ENCODE data around the gene TGFBR2.
A peak's percentile ranks its signal among the peaks of the same experiment; 100 is the strongest.

Gene TGFBR2

GRCh38 chr3:30606301-30607031, at the start of gene TGFBR2:
Gene TGFBR2, plus strand, starts transcription at chr3:30606601. Its CDS starts 283 bp downstream, at chr3:30606884.
- POLR2A ChIA-PET (ENCODE audit: low non-redundant PET) = no interaction called here
- peak within 1 kb of the TSS; percentile 99 for H3K27ac ChIP-seq
- CTCF ChIA-PET = interaction anchor here (0.7 kb wide), 1 partner anchor 14 kb away, joined by 3 read pairs; no protein-coding TSS in a partner anchor
- DNase-seq (ENCODE audit: low spot score) = peak; percentile 91
- peak; percentile 31 for TF ChIP-seq CTCF (conservative IDR thresholded peaks at IDR 0.05; ENCODE audit: low read depth)

GRCh38 chr3:30557746-30558303, 48.6 kb upstream of the TGFBR2 start:
- POLR2A ChIA-PET (ENCODE audit: low non-redundant PET) = no interaction called here
- DNase-seq (ENCODE audit: low spot score) = no peak
- CTCF ChIA-PET = no interaction called here

GRCh38 chr3:30563956-30564355, 42.4 kb upstream of the TGFBR2 start:
- TF ChIP-seq CTCF (conservative IDR thresholded peaks at IDR 0.05; ENCODE audit: low read depth) = no peak
- ChIA-PET CTCF (interaction anchor here (0.5 kb wide), 1 partner anchor 690 kb away, joined by 3 read pairs; no protein-coding TSS in a partner anchor), POLR2A (ENCODE audit: low non-redundant PET) (no interaction called here)
- no peak for DNase-seq (ENCODE audit: low spot score)
- H3K27ac ChIP-seq = no peak overlapping the region

More at GRCh38 chr3:30557746-30558303, 48.6 kb upstream of the TGFBR2 start:
- no peak for TF ChIP-seq CTCF (conservative IDR thresholded peaks at IDR 0.05; ENCODE audit: low read depth)
- no peak overlapping the region for H3K27ac ChIP-seq

- POLR2A ChIA-PET (ENCODE audit: low non-redundant PET) = no interaction called here
- DNase-seq (ENCODE audit: low spot score) = no peak
- CTCF ChIA-PET = no interaction called here
- no peak for TF ChIP-seq CTCF (conservative IDR thresholded peaks at IDR 0.05; ENCODE audit: low read depth)
- no peak overlapping the region for H3K27ac ChIP-seq
Observed at GRCh38 chr3:30567139-30567753, 39.2 kb upstream of the TGFBR2 start.

- CTCF ChIA-PET = no interaction called here
Observed at GRCh38 chr3:30576946-30577345, 29.5 kb upstream of the TGFBR2 start.

More at GRCh38 chr3:30576946-30577345, 29.5 kb upstream of the TGFBR2 start:
- no peak overlapping the region for H3K27ac ChIP-seq
- POLR2A ChIA-PET (ENCODE audit: low non-redundant PET) = no interaction called here
- DNase-seq (ENCODE audit: low spot score) = no peak
- TF ChIP-seq CTCF (conservative IDR thresholded peaks at IDR 0.05; ENCODE audit: low read depth) = no peak
